NOMO-1 (cell line): ENCODE data around the gene FGB.

Experiments
- DNase-seq, 2 experiments: peaks; one replicate each; lab custom pipeline; 2025; ENCODE audit not compliant: unreplicated experiment in 2 of 2; lab: John Stamatoyannopoulos, UW

FGB gene

GRCh38 chr4:154562697-154563254 lies at the start of gene FGB:
FGB (plus strand) TSS chr4:154563011; CDS start chr4:154563019, 8 bp downstream.
- no peak for DNase-seq

- no peak for DNase-seq
Observed at GRCh38 chr4:154516318-154517029, 46.3 kb upstream of the FGB start.

GRCh38 chr4:154517591-154517990 lies 45.2 kb upstream of the FGB start:
- no peak for DNase-seq

GRCh38 chr4:154519214-154519613 lies 43.6 kb upstream of the FGB start:
- no peak for DNase-seq

- DNase-seq = no peak
Observed at GRCh38 chr4:154521607-154522006, 41.2 kb upstream of the FGB start.

GRCh38 chr4:154526151-154526550 lies 36.7 kb upstream of the FGB start:
- DNase-seq = peak; percentile 76 to 96

GRCh38 chr4:154527308-154527707 lies 35.5 kb upstream of the FGB start:
- DNase-seq = no peak

- DNase-seq = no peak
Observed at GRCh38 chr4:154528869-154529268, 33.9 kb upstream of the FGB start.

GRCh38 chr4:154529728-154530519 lies 32.9 kb upstream of the FGB start:
- no peak for DNase-seq

- no peak for DNase-seq
Observed at GRCh38 chr4:154534296-154534695, 28.5 kb upstream of the FGB start.

GRCh38 chr4:154542271-154542879 lies 20.4 kb upstream of the FGB start:
- no peak for DNase-seq

- no peak for DNase-seq
Observed at GRCh38 chr4:154545689-154546088, 17.1 kb upstream of the FGB start.

- DNase-seq = peak; percentile 91 to 94
Observed at GRCh38 chr4:154549894-154550790, 12.7 kb upstream of the FGB start, which contains the start of gene PLRG1. PLRG1 (minus strand) TSS chr4:154550400; CDS start chr4:154550308, 92 bp downstream.

- peak; percentile 12 to 59 for DNase-seq
Observed at GRCh38 chr4:154551872-154552686, 10.7 kb upstream of the FGB start.

- DNase-seq = no peak
Observed at GRCh38 chr4:154559141-154559493, 3.7 kb upstream of the FGB start.

GRCh38 chr4:154559494-154560418 lies 3.1 kb upstream of the FGB start:
- peak in 1 of 2 experiments; percentile 6 for DNase-seq

GRCh38 chr4:154560419-154560801 lies 2.4 kb upstream of the FGB start:
- DNase-seq = no peak

GRCh38 chr4:154560824-154561231 lies 2.0 kb upstream of the FGB start:
- no peak for DNase-seq
